Panc1 (cell line): ENCODE results near the gene FBP1. TPM values are rescaled to one million over a fixed set of nuclear protein-coding genes. Genes with fewer than 3 reads are reported as not detected.

Experiments
- ATAC-seq: fragments of 200-7000 bp; cut with Tn5 transposase; 2 replicates; pipeline ENCODE4 v1.9.1; 2020; ENCODE audit warnings: mild to moderate bottlenecking, moderate library complexity
- BruUV-seq: library from RNA; stranded (reverse); fragments of 400-500 nt; replicated peaks from 2 replicates; lab custom pipeline; 2021; lab: Mats Ljungman, UMichigan
- CTCF ChIA-PET: fragments of 300-600 bp; sonication (Branson Sonifier 250); formaldehyde crosslinking; loops from one replicate; lab custom pipeline; 2022; ENCODE audit warnings: antibody characterized with exemption; lab: Charles Lee
- POLR2A ChIA-PET: fragments of 300-600 bp; sonication (Branson Sonifier 250); formaldehyde crosslinking; loops from one replicate; lab custom pipeline; 2022; ENCODE audit warnings: antibody characterized with exemption; lab: Charles Lee
- DNase-seq: peaks from one replicate; pipeline ENCODE4 v3.0.0-alpha.2; 2010; ENCODE audit warnings: low read depth, low spot score
- H3K27ac ChIP-seq: 2 replicates; pipeline ENCODE4 v1.5.1; 2011; ENCODE audit warnings: mild to moderate bottlenecking, low read length, inconsistent platforms
- H3K27me3 ChIP-seq: fragments of 200-500 bp; sonication (Bioruptor generic); 2 replicates; pipeline ENCODE4 v1.6.0; 2014; ENCODE audit warnings: low read length, inconsistent platforms; ENCODE audit not compliant: control insufficient read depth, insufficient read depth
- H3K36me3 ChIP-seq: fragments of 200-500 bp; sonication (Bioruptor generic); 2 replicates; pipeline ENCODE4 v1.5.1; 2014; ENCODE audit warnings: inconsistent platforms, mild to moderate bottlenecking, low read length, moderate library complexity; ENCODE audit not compliant: control insufficient read depth, insufficient read depth
- H3K4me1 ChIP-seq: 2 replicates; pipeline ENCODE4 v1.5.1; 2011; ENCODE audit warnings: inconsistent platforms, mild to moderate bottlenecking, low read length, moderate library complexity; ENCODE audit not compliant: control insufficient read depth, insufficient read depth
- H3K4me3 ChIP-seq, 2 experiments: 2 replicates each; pipeline ENCODE4 v1.5.1; 2011 to 2012; ENCODE audit warnings: low read depth in 2 of 2, low read length in 2 of 2, mild to moderate bottlenecking in 2 of 2, inconsistent platforms in 1 of 2, moderate library complexity in 1 of 2
- H3K9me3 ChIP-seq: fragments of 200-500 bp; sonication (Bioruptor generic); 2 replicates; pipeline ENCODE4 v1.5.1; 2014; ENCODE audit warnings: low read depth, mild to moderate bottlenecking, inconsistent platforms, low read length, moderate library complexity; ENCODE audit not compliant: control insufficient read depth, insufficient read depth
- POLR2AphosphoS5 ChIP-seq: IDR thresholded peaks from 2 replicates; pipeline ENCODE4 v1.6.1; 2012; ENCODE audit warnings: mild to moderate bottlenecking, low read depth, low read length, moderate library complexity
- REST ChIP-seq, 2 experiments: IDR thresholded peaks; 2 replicates each; pipeline ENCODE4 v1.6.1; 2011 to 2012; ENCODE audit warnings: low read depth in 2 of 2, control low read depth in 1 of 2, low read length in 1 of 2, mild to moderate bottlenecking in 1 of 2, moderate library complexity in 1 of 2; ENCODE audit not compliant: insufficient read depth in 1 of 2
- SIN3A ChIP-seq: IDR thresholded peaks from 2 replicates; pipeline ENCODE4 v1.6.1; 2012; ENCODE audit warnings: low read depth, mild to moderate bottlenecking, low read length, moderate library complexity, borderline replicate concordance; ENCODE audit not compliant: insufficient read depth
- TCF7L2 ChIP-seq: IDR thresholded peaks from 2 replicates; pipeline ENCODE4 v1.6.1; 2011; ENCODE audit warnings: mild to moderate bottlenecking, low read depth, low read length, inconsistent platforms
- in situ Hi-C: cut with HindIII; loops from 2 replicates; pipeline ENCODE4 v1.10.0; 2016; ENCODE audit warnings: low sequenced_read_pairs, low pct_unique_long_range_greater_than_20kb
- intact Hi-C: fragments of 100-400 bp; cut with micrococcal nuclease; formaldehyde crosslinking; loops from one replicate; pipeline ENCODE4 v1.10.0; 2022; ENCODE audit not compliant: unreplicated experiment
- total RNA-seq: library from RNA; stranded (reverse); gene quantifications from one replicate; pipeline ENCODE4 v1.2.1, GENCODE V29; 2021; ENCODE audit not compliant: unreplicated experiment
- TF ChIP-seq, protein P1 (sequence below): fragments of 450-650 bp; IDR thresholded peaks from 2 replicates; pipeline ENCODE4 v1.5.1; 2017; ENCODE audit warnings: mild to moderate bottlenecking

FBP1 gene
- total RNA-seq, 1 experiment from 2014 or later = 0.36 TPM

DNA sequence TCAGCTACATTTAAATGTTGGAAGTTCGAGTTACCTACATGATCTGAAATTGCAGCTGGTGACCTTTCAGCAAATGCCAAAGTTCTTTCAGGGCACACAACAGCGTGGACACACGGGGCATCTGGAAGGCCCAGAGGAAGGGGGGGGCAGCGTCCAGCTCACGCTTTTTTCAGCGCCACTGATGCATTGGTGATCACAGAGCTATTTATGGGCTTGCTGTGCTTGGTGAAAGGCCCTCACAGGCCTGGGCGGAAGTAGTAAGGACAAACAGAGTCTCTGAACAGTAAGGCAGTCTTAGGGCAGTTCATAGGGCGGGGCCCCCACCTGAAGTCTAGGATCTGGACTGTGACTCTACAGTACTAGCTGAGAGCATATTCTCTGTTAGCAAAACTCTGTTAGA, 39.1 kb downstream of the FBP1 start:
- TF ChIP-seq, protein P1, sequence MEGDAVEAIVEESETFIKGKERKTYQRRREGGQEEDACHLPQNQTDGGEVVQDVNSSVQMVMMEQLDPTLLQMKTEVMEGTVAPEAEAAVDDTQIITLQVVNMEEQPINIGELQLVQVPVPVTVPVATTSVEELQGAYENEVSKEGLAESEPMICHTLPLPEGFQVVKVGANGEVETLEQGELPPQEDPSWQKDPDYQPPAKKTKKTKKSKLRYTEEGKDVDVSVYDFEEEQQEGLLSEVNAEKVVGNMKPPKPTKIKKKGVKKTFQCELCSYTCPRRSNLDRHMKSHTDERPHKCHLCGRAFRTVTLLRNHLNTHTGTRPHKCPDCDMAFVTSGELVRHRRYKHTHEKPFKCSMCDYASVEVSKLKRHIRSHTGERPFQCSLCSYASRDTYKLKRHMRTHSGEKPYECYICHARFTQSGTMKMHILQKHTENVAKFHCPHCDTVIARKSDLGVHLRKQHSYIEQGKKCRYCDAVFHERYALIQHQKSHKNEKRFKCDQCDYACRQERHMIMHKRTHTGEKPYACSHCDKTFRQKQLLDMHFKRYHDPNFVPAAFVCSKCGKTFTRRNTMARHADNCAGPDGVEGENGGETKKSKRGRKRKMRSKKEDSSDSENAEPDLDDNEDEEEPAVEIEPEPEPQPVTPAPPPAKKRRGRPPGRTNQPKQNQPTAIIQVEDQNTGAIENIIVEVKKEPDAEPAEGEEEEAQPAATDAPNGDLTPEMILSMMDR = no peak
- POLR2A ChIA-PET = no interaction called here
- intact Hi-C loops (loop anchor here (5.0 kb wide), 1 partner anchor 48 kb away; no protein-coding TSS in a partner anchor), in situ Hi-C loops (no loop called here)
- CTCF ChIA-PET = interaction anchor here (1.0 kb wide), 1 partner anchor 46 kb away, joined by 3 read pairs; the partner anchor contains the start of gene PCAT7
- DNase-seq = no peak
- H3K27ac ChIP-seq = no peak overlapping the region
- no peaks in the 10 kb centered on the region for H3K27me3 ChIP-seq
- H3K4me3 ChIP-seq = no peak overlapping the region
- no TSS peak for BruUV-seq
- H3K36me3 ChIP-seq = no peaks in the 10 kb centered on the region
- H3K9me3 ChIP-seq = no peaks in the 10 kb centered on the region
- H3K4me1 ChIP-seq = no peaks in the 10 kb centered on the region; the same call in 1 of the 2 replicates
- ATAC-seq = no peak

DNA sequence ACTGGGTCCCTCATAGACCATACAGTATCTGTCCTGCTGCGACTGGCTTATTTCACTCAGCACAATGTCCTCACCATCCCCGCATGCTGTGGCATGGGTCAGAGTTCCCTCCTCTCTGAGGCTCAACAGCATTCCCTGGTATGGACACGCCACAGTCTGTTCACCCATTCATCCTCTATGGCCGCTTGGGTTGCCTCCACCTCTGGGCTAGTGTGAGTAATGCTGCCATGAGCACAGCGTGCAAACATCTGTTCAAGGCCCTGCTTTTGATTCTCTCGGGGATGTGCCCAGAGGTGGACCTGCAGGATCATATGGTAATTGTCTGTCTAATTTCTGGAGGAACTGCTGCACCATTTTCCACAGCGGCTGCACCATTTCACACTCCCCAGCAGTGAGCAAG, 40.2 kb downstream of the FBP1 start:
- Histone ChIP-seq H3K36me3 (no peaks in the 10 kb centered on the region), H3K27me3 (no peaks in the 10 kb centered on the region), H3K9me3 (no peaks in the 10 kb centered on the region), H3K4me3 (no peak overlapping the region), H3K4me1 (no peaks in the 10 kb centered on the region; the same call in 1 of the 2 replicates), H3K27ac (no peak overlapping the region)
- TF ChIP-seq TCF7L2 (no peak), REST (IDR thresholded peaks at IDR 0.05; ENCODE audit: insufficient read depth in 1 of 2, low read depth in 2 of 2, low read length in 1 of 2) (no peak), SIN3A (no peak), POLR2AphosphoS5 (no peak)
- TF ChIP-seq, protein P1 = no peak
- in situ Hi-C loops (no loop called here), intact Hi-C loops (no loop called here)
- POLR2A ChIA-PET = no interaction called here
- CTCF ChIA-PET = no interaction called here
- DNase-seq = no peak
- no TSS peak for BruUV-seq
- no peak for ATAC-seq
